EL (cell line): ENCODE results near the gene EML4.
"Not testable (repeated sequence)": the region's sequence is repeated elsewhere in the genome, so short reads cannot be mapped to it uniquely, and the experiment has no call there.

Source experiments
- DNase-seq: peaks from one replicate; pipeline ENCODE4 v3.0.0-alpha.2; 2016

EML4 gene, protein sequence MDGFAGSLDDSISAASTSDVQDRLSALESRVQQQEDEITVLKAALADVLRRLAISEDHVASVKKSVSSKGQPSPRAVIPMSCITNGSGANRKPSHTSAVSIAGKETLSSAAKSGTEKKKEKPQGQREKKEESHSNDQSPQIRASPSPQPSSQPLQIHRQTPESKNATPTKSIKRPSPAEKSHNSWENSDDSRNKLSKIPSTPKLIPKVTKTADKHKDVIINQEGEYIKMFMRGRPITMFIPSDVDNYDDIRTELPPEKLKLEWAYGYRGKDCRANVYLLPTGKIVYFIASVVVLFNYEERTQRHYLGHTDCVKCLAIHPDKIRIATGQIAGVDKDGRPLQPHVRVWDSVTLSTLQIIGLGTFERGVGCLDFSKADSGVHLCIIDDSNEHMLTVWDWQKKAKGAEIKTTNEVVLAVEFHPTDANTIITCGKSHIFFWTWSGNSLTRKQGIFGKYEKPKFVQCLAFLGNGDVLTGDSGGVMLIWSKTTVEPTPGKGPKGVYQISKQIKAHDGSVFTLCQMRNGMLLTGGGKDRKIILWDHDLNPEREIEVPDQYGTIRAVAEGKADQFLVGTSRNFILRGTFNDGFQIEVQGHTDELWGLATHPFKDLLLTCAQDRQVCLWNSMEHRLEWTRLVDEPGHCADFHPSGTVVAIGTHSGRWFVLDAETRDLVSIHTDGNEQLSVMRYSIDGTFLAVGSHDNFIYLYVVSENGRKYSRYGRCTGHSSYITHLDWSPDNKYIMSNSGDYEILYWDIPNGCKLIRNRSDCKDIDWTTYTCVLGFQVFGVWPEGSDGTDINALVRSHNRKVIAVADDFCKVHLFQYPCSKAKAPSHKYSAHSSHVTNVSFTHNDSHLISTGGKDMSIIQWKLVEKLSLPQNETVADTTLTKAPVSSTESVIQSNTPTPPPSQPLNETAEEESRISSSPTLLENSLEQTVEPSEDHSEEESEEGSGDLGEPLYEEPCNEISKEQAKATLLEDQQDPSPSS

DNA sequence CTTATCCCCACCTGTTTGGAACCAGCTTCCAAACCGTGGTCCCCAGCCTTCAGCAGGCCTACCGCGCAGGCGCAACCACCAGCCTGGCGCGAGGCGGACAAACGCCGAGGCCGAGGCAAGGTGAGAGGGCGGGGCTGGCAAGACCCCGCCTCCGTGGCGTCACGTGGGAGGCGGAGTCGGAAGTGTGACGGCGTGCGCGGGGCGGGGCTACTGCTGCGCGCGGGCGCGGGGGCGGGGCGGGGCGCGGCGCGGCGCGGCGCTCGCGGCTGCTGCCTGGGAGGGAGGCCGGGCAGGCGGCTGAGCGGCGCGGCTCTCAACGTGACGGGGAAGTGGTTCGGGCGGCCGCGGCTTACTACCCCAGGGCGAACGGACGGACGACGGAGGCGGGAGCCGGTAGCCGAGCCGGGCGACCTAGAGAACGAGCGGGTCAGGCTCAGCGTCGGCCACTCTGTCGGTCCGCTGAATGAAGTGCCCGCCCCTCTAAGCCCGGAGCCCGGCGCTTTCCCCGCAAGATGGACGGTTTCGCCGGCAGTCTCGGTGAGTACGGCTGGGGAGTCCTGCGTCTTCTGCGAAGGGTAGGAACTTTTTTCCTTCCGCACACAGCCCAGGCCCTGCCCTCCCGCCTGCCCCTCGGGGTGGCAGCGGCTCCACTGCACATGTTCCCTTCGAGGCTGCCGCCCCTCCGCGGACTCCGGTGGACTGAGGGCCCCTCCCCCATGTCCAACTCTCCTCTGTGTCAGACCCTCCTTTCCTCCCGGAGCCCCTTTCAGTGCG lies at the start of gene EML4:
EML4 (plus strand) TSS at position 254 of the 774 bp plus-strand sequence; CDS start at position 513, 259 bp downstream.
- DNase-seq, result peak; percentile 85

DNA sequence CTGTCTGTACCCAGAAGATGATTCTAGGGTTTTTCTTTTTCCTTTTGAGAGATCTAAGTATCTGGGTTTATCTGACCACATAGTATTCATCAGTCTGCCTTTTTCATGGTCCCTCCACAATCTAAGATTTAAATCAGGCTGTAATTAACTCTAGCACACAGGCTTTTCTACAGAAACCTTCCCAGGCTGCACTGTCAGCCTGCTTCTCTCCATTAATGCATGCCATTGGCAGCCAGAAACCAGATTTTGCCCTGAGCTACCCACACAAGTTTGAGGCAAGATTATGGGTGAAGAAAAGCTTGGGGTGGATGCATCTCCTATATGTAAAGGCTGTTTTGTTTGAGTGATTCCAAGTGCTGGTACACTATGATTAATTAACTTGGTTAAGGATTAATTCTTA lies 45.7 kb upstream of the EML4 start:
- no peak for DNase-seq

DNA sequence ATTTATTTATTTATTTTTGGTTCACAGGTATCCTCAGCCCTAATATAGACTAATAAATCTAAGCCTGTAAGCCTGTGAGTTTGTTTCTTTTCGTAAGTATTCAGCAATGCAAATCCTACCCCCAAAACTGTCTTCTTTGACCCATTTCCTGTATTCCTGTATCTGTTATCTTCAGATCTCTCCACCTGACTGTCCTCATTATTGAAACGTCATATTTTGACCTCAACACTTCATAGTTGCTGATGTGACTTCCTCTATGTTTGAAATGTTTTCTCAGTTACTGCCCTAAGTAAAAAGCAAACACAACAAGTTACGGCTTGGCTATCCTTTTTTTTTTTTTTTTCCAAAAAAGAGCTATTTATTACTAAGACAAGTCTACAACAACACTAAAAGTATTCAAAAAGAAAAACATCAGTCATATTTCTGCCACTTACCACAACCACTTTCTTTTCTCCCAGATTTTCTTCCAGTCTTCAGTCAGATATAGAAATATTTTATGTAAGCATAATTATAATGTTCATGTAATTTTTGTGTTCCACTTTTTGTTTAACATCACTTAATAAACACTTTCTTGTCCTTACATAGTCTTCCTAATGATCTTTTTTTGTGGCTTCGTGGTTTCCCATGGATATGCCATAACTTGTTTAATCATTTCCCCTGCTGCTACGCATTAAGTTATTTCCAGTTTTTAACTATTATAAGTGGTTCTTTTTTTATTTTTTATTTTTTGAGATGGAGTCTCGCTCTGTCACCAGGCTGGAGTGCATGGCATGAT lies 45.0 kb upstream of the EML4 start:
- DNase-seq, result no peak

DNA sequence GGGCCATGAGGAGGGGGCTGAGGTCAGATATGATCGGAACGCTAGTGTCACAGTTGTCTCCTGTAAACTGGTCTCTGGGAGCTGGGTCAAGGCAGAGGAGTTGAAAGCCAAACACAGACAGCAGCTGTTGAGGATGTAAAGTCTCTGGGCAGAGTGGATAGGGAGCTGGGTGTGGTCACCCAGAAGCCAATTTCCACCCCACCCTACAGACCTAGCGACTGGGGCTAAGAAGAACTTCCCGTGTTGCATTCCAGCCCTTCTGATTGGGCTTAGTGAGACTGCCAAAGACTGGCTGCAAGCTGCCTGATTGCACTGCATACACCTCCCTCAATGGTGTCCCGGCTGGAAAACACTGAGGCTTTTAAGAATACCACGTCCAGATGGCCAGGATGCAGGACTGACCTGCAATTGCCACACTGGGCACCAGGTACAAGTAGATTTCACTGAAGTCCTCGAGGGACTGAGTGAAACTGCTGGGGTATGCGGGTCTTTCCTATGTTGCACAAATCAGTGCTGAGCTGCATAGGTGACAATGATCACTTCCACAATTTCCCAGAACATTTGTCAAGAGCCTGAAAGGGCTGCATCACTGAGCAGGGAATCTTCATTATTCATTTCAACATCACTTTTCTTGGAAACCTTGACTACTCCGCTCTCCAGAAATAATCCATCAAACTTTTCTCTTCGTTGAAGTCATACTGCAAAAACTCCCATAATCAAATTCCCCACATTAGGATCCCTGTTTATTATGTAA lies 43.1 kb upstream of the EML4 start:
- no peak for DNase-seq

DNA sequence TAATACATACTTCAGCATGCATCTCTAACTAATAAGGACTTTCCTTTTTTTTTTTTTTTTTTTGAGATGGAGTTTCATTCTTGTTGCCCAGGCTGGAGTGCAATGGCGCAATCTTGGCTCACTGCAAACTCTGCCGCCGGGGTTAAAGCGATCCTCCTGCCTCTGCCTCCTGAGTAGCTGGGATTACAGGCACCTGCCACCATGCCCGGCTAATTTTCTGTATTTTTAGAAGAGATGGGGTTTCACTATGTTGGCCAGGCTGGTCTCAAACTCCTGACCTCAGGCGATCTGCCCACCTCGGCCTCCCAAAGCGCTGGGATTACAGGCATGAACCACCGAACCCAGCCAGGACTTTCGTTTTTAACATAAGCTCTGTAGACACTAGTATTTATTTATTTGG lies 42.3 kb upstream of the EML4 start:
- not testable (repeated sequence) for DNase-seq

DNA sequence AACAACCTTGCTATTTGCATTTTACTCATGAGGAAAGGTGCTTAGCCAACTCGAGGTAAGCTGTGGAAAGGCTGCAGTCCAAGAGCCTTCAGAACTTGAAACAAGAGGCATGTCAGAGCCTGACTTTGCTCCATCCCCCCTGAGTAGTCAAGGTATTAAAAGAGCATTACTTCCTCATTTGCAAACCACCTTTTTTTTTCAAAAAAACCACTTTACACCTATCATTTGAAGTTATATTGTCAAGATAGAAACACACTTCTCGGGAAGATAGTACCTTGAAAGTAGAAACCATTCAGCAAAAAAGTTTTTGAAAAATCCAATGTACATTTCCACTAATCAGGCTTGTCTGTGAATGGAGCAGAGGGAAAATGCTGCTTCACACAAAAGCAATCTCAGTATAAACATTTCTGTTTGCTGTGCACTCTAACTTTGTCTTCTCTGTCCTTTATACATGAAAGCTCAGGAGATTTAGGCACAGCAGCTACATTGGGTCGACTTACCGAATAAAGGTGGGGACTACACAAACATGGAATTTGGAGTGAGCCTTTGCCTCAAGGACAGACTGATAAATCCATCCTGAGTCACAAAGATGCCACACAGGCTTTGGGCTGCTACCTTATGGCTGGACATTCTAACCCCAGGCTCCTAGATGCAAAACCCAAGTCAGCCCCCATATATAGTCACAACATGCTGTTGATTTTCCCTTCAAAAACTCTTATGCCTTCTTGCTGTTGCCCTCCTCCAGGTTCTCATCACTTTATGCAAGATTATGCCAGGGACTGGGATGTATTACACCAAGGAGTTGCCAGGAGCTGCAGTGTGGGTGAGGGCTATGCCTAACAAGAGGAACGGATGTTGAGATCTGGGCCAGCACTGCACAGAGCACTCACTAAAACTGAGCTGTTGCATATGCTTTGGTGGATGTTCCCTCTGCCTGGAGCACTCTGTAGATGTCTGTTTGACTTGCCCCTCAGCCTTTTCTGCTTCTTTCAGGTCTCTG lies 41.4 kb upstream of the EML4 start:
- peak; percentile 27 for DNase-seq

DNA sequence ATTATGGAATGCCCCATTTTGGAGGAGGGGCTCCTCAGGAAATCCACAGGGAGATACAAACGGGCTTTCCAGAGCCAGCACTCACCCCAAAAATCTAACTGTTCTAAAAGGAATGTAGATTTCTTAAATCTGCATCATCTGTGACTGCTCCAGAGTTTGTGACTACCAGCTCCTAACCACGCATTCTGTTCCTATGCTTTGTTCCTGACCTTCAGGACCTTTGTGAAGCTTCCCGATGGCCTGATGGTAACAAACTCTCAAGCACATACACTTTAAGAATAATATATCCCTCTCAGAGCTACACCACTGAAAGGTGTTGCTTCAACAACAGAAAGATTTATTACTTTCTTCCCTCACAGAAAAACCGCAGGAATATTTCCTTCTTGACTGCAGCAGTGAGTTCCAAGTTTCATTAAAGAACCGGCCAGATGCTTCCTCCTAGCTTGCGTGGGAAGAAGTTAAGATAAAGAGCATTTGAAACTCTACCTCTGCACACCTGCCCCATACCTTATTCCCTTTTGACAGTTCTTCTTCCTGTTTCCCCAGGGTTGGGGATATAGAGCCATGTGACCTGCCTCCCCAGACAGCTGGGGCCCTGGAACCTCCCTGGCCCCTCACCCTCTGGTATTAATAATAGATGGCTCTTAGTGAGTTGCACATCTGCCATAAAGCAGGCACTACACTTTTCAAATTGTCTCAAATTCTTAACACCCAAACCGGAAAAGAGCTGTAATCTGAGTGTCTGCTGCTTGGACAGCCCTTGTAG lies 40.2 kb upstream of the EML4 start:
- peak; percentile 92 for DNase-seq

DNA sequence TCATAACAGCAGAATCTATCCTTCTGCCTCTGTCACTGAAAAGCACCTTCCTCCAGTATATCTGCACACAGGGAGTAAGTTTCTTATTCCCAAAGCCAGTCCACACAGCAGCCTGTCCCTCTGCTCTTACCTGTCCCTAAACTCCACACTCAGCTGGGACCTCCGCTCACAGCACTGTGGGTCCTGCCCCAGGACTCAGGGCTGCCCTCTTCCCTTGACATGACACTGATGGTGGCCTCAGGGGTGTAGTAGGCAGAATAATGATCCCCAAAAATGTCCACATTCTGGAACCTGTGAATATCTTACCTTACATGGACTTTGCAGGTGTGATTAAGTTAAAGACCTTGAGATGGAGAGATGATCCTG lies 39.7 kb upstream of the EML4 start:
- no peak for DNase-seq

DNA sequence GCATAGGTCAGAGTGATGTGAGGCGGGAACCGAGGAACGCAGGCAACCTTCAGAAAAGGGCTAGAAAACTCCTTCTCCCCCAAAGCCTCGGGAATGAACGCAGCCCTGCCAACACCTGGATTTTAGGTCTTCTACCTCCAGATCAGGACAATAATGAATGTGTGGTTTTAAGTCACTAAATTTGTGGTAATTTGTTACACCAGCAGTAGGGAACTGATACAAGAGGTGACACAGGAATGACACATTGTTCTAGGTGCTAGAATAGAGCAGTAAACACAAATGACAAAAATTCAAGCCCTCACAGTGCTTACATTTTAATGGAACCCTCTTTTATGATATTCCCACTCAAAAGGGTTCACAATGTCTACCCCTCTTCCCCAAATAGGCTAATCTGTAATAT lies 39.2 kb upstream of the EML4 start:
- no peak for DNase-seq

DNA sequence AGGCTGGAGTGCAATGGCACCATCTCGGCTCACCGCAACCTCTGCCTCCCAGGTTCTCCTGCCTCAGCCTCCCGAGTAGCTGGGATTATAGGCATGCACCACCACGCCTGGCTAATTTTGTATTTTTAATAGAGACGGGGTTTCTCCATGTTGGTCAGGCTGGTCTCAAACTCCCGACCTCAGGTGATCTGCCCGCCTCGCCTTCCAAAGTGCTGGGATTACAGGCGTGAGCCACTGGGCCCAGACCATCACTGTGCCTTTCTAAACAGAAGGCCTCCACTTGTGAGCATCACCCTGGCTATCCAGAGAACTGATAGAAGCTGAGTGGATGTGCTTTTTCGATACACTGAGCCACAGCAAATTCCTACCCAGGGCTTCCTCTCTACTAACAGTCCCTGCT lies 38.3 kb upstream of the EML4 start:
- not testable (repeated sequence) for DNase-seq

DNA sequence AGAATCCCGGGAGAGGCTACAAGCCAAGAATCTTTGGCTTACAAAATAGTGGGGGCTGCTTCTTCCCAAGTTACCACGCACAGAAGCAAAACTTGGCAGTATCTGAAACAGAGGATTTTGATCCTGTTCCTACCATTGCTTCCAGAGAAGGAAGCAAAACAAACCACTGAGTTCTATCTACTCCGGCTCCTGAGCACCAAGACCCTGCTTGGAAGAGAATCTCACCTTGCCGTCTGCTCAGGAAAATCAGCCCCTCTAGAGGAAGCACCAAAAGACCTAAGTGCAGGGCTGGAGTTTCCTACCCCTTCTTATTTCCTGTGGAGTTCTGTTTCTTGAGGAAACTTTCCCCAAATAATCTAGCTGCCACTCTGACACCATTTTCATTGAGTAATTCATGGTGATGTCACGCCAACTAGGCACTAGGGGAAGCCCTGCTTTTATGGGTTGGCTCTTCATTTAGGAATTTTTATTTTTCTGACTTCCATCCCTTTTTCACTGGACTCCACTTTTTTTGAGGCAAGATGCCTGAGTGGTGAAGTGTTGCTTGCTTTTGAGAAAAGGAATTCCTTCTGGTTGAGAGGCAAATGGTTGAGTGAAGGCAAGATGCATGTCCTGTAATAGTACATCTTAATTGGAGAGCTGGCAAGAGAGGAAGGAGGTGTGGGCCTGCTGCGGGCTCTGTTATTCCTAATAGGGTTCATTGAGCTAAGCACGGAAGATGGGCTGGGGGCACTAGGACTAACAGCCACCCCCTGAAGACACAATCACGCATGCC lies 36.8 kb upstream of the EML4 start:
- peak; percentile 93 for DNase-seq

DNA sequence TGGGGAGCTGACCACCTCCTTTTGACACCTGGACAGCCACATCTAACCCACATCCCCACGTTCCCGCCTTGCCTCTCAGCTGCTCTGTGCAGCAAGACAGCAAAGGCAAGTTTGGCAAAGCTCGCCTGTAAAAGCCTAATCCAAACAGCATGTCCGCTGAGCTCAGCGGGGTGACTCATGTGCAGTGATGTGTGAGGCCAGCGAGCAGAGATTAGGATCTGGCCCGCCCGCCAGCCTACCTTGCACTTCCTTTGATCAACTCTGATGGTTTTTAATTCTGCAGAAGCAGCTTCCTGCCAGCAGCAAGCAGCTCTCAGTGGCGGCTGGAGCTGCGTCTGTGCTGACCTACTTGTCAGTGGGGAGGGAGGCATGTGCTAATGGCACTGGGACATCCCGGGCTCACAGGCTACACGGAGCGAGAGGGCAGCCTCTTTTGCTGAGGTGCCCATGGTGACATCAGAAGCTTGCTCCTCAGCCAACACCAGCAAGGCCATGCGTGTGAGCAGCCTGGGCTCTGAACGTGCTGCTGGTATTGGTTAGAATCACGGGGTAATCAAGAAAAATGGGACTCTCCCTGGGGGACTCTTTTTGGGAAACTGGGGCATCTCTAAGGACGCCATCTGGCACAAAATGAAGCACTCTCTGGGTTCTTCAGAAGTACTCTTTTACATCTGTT lies 36.0 kb upstream of the EML4 start:
- peak; percentile 97 for DNase-seq

DNA sequence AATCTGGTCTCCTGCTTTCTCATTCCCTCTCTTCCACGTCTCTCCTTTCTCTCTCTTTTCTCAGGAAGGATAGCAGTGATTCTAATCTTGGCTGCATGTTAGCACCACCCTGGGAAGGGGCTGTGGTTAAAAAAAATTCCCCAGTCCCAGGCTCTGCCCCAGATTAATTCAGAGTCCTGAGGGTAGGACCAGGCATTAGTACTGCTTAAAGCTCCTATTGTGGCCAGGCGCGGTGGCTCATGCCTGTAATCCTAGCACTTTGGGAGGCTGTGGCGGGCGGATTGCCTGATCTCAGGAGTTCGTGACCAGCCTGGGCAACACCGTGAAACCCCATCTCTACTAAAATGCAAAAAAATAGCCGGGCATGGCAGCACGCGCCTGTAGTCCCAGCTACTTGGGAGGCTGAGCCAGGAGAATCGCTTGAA lies 35.4 kb upstream of the EML4 start:
- DNase-seq, result no peak

DNA sequence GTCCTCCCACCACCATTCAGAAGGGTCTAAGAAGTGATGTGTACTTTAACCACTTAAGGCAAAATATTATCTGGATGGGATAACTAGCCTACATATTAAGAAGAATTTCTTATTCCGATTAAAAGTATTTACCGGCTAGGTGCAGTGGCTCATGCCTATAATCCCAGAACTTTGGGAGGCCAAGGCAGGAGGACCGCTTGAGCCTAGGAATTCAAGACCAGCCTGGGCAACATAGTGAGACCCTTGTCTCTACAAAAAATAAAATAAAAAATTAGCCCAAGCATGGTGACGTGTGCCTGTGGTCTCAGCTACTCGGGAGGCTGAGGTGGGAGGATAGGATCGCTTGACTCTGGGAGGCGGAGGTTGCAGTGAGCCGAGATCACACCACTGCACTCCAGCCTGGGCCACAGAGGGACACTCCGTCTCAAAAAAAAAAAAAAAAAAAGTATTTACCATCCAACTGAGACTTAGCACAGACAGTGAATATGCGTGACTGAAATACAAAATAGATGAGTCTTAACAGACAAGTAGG lies 34.7 kb upstream of the EML4 start:
- not testable (repeated sequence) for DNase-seq

DNA sequence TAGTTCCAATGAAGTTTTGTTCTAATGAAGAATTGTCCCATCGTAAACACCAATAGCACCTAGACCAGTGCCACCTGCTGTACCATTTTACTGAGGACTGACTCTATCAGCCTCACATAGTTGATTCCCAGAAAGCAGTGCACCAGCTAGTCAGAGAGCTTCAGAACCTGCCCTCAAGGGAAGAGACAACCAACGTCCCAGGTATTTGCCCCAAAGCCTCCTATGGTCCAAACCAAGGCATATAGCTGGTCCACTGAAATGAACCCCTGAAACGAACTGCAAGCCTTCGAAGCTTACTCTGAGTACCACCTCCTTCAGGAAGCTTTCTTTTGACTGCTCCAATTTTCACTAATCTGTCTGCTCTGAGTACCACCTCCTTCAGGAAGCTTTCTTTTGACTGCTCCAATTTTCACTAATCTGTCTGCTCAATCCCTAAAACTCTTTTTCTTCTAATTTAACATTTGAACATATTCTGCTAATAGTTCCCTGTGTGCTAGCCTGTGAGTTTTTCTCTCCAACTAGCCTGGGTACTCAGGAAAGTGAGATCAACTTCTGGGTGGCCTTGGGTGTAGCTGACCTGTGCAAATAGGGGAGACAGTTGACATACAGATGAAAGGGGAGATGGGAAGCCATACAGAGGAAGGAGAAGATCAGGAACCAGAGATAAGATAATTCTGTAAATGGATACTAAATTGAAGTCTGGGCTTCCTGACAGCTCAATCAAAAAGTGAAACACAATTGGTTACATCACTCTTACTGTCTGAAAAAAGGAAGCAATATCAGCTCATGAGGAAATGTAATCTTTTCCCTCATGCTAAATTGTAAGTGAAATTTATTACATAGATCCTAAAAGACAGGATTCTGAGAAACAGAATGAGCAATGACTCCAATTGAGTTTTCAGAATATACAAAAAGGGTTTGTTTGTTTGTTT lies 33.5 kb upstream of the EML4 start:
- DNase-seq, result no peak

DNA sequence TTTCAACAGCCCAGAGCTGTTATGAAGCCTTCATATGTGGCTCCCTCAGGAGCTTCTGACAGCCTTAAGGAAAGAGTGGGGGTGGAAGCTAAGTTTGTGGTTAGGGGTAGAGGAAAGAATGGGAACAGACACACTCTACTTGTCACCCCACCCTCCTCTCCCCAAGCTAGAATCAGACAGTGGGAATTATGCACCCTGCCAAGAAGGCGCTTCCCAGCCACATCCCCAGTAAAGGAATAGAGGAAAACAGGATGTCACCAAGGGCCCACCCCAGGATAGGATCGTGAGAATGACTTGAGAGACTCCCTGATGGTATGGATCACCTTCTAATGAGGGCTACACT lies 32.4 kb upstream of the EML4 start:
- peak; percentile 12 for DNase-seq
